Loucy (cell line): Measurements from ENCODE around the gene MXRA8.

Source experiments
- H2AFZ ChIP-seq: fragments of 200-600 bp; sonication (generic); 2 replicates; pipeline ENCODE4 v1.6.0; 2016; ENCODE audit warnings: antibody characterized with exemption, mild to moderate bottlenecking, low read length, moderate library complexity
- H3F3A ChIP-seq: fragments of 200-600 bp; 2 replicates; pipeline ENCODE4 v1.6.0; 2016; ENCODE audit warnings: antibody characterized with exemption, low read depth, mild to moderate bottlenecking
- H3K27me3 ChIP-seq: fragments of 200-600 bp; sonication (generic); 2 replicates; pipeline ENCODE4 v1.6.1; 2014; ENCODE audit warnings: low read length, mild to moderate bottlenecking; ENCODE audit not compliant: insufficient read depth, poor library complexity, severe bottlenecking
- H3K36me3 ChIP-seq: fragments of 200-600 bp; sonication (generic); 2 replicates; pipeline ENCODE4 v1.6.1; 2016; ENCODE audit warnings: low read length; ENCODE audit not compliant: insufficient read depth
- H3K4me1 ChIP-seq: fragments of 200-600 bp; sonication (generic); 2 replicates; pipeline ENCODE4 v1.5.1; 2014; ENCODE audit warnings: low read length, mild to moderate bottlenecking; ENCODE audit not compliant: insufficient read depth, poor library complexity, severe bottlenecking
- H3K4me2 ChIP-seq: fragments of 200-600 bp; sonication (generic); 2 replicates; pipeline ENCODE4 v1.6.0; 2014; ENCODE audit warnings: antibody characterized with exemption, low read length, low read depth, mild to moderate bottlenecking; ENCODE audit not compliant: poor library complexity, severe bottlenecking
- H3K4me3 ChIP-seq: fragments of 200-600 bp; sonication (generic); 2 replicates; pipeline ENCODE4 v1.5.1; 2014; ENCODE audit warnings: low read length, mild to moderate bottlenecking, mixed read lengths; ENCODE audit not compliant: poor library complexity, severe bottlenecking
- H3K79me2 ChIP-seq: fragments of 200-600 bp; sonication (generic); 2 replicates; pipeline ENCODE4 v1.6.1; 2014; ENCODE audit warnings: low read length; ENCODE audit not compliant: insufficient read depth
- H3K9ac ChIP-seq: fragments of 200-600 bp; sonication (generic); 2 replicates; pipeline ENCODE4 v1.6.0; 2014; ENCODE audit warnings: mild to moderate bottlenecking, low read depth, low read length, moderate library complexity; ENCODE audit not compliant: poor library complexity, severe bottlenecking
- H3K9me2 ChIP-seq: fragments of 200-600 bp; sonication (generic); replicated peaks from 2 replicates; pipeline ENCODE4 v1.6.1; 2016; ENCODE audit warnings: low read depth, low read length, mixed read lengths
- H3K9me3 ChIP-seq: fragments of 200-600 bp; sonication (generic); 2 replicates; pipeline ENCODE4 v1.6.1; 2014; ENCODE audit warnings: mild to moderate bottlenecking, antibody characterized with exemption, low read length, low read depth; ENCODE audit not compliant: insufficient read depth
- H4K20me1 ChIP-seq: fragments of 200-600 bp; sonication (generic); 2 replicates; pipeline ENCODE4 v1.6.0; 2014; ENCODE audit warnings: antibody characterized with exemption, low read length, mild to moderate bottlenecking; ENCODE audit not compliant: insufficient read depth, poor library complexity, severe bottlenecking
- EZH2phosphoT487 ChIP-seq: fragments of 200-600 bp; IDR thresholded peaks from 2 replicates; pipeline ENCODE4 v1.6.1; 2018; ENCODE audit warnings: antibody characterized with exemption, mild to moderate bottlenecking, moderate library complexity, borderline replicate concordance
- TF ChIP-seq, protein P1 (sequence below): fragments of 200-600 bp; sonication (generic); conservative IDR thresholded peaks from 2 replicates; pipeline ENCODE4 v1.5.1; 2014; ENCODE audit warnings: mild to moderate bottlenecking, antibody characterized with exemption, low read length

MXRA8 gene

DNA sequence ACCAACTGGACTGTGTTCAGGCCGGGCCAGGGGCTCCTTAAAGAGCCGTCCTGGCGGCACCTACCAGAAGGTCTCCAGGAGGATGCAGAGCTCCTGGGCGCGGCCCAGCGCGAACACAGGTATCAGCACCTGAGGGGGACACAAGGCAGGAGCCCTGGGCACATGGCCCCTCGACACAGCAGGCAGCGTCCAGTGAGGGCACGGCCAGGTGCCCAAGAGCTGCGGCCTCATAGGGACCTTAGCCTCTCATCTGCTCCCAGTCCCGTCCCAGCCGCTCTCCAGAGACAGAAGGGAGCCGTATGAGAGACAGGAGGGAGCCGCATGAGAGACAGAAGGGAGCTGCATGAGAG, 44.1 kb downstream of the MXRA8 start:
- Histone ChIP-seq H3F3A (no peaks in the 10 kb centered on the region), H3K4me1 (peaks cover 8% of the 10 kb centered on the region), H3K4me2 (no peak overlapping the region), H3K4me3 (no peak overlapping the region), H3K36me3 (peaks cover 40% of the 10 kb centered on the region; the same call in 1 of the 2 replicates), H3K9me2 (no peaks in the 10 kb centered on the region), H3K9me3 (no peaks in the 10 kb centered on the region), H2AFZ (no peak overlapping the region), H3K27me3 (no peaks in the 10 kb centered on the region), H3K79me2 (peaks cover 29% of the 10 kb centered on the region; the same call in 1 of the 2 replicates), H3K9ac (no peak overlapping the region), H4K20me1 (peaks cover 23% of the 10 kb centered on the region)
- TF ChIP-seq, protein P1, sequence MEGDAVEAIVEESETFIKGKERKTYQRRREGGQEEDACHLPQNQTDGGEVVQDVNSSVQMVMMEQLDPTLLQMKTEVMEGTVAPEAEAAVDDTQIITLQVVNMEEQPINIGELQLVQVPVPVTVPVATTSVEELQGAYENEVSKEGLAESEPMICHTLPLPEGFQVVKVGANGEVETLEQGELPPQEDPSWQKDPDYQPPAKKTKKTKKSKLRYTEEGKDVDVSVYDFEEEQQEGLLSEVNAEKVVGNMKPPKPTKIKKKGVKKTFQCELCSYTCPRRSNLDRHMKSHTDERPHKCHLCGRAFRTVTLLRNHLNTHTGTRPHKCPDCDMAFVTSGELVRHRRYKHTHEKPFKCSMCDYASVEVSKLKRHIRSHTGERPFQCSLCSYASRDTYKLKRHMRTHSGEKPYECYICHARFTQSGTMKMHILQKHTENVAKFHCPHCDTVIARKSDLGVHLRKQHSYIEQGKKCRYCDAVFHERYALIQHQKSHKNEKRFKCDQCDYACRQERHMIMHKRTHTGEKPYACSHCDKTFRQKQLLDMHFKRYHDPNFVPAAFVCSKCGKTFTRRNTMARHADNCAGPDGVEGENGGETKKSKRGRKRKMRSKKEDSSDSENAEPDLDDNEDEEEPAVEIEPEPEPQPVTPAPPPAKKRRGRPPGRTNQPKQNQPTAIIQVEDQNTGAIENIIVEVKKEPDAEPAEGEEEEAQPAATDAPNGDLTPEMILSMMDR, result no peak
- TF ChIP-seq EZH2phosphoT487, result no peak

DNA sequence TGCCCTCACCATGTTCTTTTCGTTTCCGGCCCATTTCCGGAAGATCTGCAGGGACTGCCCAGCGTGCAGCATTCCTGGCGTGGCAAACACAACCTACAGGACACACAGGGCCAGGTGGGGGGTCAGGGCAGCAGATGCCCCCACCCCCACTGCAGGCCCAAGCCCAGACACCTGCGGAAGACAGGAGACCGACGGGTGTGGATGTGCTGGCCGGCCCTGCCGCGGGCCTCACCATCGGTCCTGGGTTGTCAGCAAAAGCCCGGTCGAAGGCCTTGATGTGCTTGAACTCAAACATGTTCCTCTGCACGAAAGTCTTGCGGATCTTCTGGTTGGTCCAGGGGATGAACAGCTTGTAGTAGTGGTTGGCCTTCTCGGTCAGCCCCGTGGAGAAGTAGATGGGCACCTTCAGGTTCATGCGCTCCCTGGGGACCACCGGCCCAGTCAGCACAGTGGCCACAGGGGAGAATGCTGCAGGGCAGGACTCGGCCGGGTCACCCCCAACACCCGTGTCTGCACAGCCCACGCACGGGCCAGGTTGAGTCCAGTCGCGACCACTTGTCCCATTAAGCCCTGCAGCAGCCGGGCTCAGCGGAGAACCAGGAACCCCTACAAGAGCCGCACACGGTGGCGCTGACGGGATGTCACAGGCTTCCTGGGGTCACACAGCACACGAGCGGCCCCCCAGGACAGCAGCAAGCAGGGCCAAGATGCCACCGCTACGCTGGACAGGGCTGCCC, 44.7 kb downstream of the MXRA8 start:
- no peak overlapping the region for H3K9ac ChIP-seq
- H3K27me3 ChIP-seq, result no peaks in the 10 kb centered on the region
- no peak overlapping the region for H3K4me3 ChIP-seq
- H2AFZ ChIP-seq, result no peak overlapping the region
- peaks cover 40% of the 10 kb centered on the region; the same call in 1 of the 2 replicates for H3K36me3 ChIP-seq
- peaks cover 24% of the 10 kb centered on the region for H4K20me1 ChIP-seq
- H3K9me3 ChIP-seq, result no peaks in the 10 kb centered on the region
- H3K9me2 ChIP-seq, result no peaks in the 10 kb centered on the region
- no peak overlapping the region for H3K4me2 ChIP-seq
- TF ChIP-seq, protein P1, result no peak
- no peak for TF ChIP-seq EZH2phosphoT487
- H3K79me2 ChIP-seq, result peaks cover 30% of the 10 kb centered on the region; the same call in 1 of the 2 replicates
- peaks cover 12% of the 10 kb centered on the region for H3K4me1 ChIP-seq
- no peaks in the 10 kb centered on the region for H3F3A ChIP-seq

DNA sequence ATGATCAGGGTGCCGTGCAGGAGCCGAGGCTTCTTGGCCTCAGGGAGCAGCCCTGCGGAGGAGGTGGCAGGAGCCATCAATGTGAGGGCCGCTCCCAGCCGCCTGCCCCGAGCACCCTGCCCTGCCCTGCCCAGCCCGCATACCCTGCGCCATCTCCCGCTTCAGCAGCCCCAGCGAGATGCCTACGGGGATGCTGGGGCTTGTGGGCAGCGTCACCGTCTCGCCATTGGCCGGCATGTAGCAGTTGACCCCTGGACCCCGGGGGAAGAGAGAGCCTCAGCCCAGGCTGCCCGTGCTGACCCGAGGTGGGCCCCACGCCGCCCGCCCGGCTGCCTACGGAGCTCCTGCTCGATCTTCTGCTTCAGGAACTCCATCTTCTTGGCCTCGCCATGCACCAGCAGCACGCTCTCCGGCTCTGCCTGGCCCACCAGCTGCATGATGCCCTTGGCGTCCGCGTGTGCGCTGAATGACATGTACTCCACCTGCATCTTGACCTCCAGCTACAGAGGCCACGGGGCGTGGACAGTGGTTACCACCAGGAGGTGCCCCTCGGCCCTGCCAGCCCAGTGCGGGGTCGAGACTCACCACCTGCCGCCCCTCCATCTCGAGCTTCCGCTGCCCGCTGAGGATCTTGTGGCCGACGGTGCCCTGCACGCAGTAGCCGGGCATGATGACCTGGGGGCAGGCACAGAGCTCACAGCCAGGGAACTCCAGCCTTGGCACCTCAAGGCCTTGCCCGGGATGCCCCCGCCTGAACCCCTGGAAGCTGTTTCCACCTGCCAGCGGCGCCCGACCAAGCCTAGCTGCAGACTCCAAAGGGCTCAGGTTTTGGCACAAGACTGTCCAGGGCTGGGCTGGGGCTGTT, 45.7 kb downstream of the MXRA8 start:
- Histone ChIP-seq H3K4me1 (peaks cover 12% of the 10 kb centered on the region), H3K9me3 (no peaks in the 10 kb centered on the region), H3F3A (no peaks in the 10 kb centered on the region; the same call in 1 of the 2 replicates), H3K9ac (no peak overlapping the region), H3K4me3 (no peak overlapping the region), H3K27me3 (no peaks in the 10 kb centered on the region), H4K20me1 (peaks cover 17% of the 10 kb centered on the region), H3K79me2 (peaks cover 32% of the 10 kb centered on the region; the same call in 1 of the 2 replicates), H3K36me3 (peaks cover 40% of the 10 kb centered on the region; the same call in 1 of the 2 replicates), H2AFZ (no peak overlapping the region), H3K4me2 (no peak overlapping the region), H3K9me2 (no peaks in the 10 kb centered on the region)
- no peak for TF ChIP-seq EZH2phosphoT487
- TF ChIP-seq, protein P1, result no peak
